CD4-positive, alpha-beta T cell (primary cell): ENCODE data around the gene CCDC3. TPM values are rescaled to one million over a fixed set of nuclear protein-coding genes. Genes with fewer than 3 reads are reported as not detected.

ENCODE experiments used
- ATAC-seq: fragments of 200-7000 bp; cut with Tn5 transposase; one replicate; pipeline ENCODE4 v1.10.0; 2022; ENCODE audit warnings: mild to moderate bottlenecking; ENCODE audit not compliant: poor library complexity
- CTCF ChIA-PET: fragments of 350-600 bp; sonication (Branson Sonifier 250); formaldehyde crosslinking; loops from one replicate; lab custom pipeline; 2021; ENCODE audit warnings: antibody characterized with exemption, inconsistent platforms; lab: Charles Lee
- POLR2A ChIA-PET: fragments of 350-600 bp; sonication (Branson Sonifier 250); formaldehyde crosslinking; loops from one replicate; lab custom pipeline; 2021; ENCODE audit warnings: antibody characterized with exemption, inconsistent platforms; lab: Charles Lee
- DNase-seq, 14 experiments: peaks; one replicate each; pipeline ENCODE4 v3.0.0-alpha.2; 2013 to 2020; ENCODE audit warnings: mixed read lengths in 2 of 14
- H3K27ac ChIP-seq, 2 donors: one replicate each; pipeline versions ENCODE4 v1.5.1 to v1.7.0; 2013; ENCODE audit warnings: low read length in 2 of 2, low read depth in 1 of 2, mild to moderate bottlenecking in 1 of 2
- H3K27me3 ChIP-seq, 2 experiments: 1 replicate in 1 of 2; 2 replicates in 1 of 2; pipeline versions ENCODE4 v1.6.1 to v1.7.0; 2013; ENCODE audit warnings: low read length in 2 of 2, control low read depth in 1 of 2, mild to moderate bottlenecking in 1 of 2, moderate library complexity in 1 of 2; ENCODE audit not compliant: insufficient read depth in 2 of 2, control insufficient read depth in 1 of 2
- H3K36me3 ChIP-seq: one replicate; pipeline ENCODE4 v1.6.1; 2013; ENCODE audit warnings: low read length, control low read depth; ENCODE audit not compliant: insufficient read depth
- H3K4me1 ChIP-seq: one replicate; pipeline ENCODE4 v1.6.1; 2013; ENCODE audit warnings: low read length, control low read depth; ENCODE audit not compliant: insufficient read depth
- H3K4me3 ChIP-seq: one replicate; pipeline ENCODE4 v1.5.1; 2013; ENCODE audit warnings: mild to moderate bottlenecking, low read length, moderate library complexity
- H3K9me3 ChIP-seq, 2 experiments: 1 replicate in 1 of 2; 2 replicates in 1 of 2; pipeline versions ENCODE4 v1.6.1 to v1.7.0; 2013; ENCODE audit warnings: low read length in 2 of 2, mild to moderate bottlenecking in 2 of 2, control low read depth in 1 of 2, moderate library complexity in 1 of 2; ENCODE audit not compliant: control insufficient read depth in 1 of 2, insufficient read depth in 1 of 2
- H3K27ac Mint-ChIP-seq: one replicate; pipeline ENCODE4 v1.8.0; 2020; ENCODE audit warnings: mixed read lengths
- H3K27me3 Mint-ChIP-seq: one replicate; pipeline ENCODE4 v1.8.0; 2021; ENCODE audit warnings: mixed read lengths
- H3K36me3 Mint-ChIP-seq: one replicate; pipeline ENCODE4 v1.8.0; 2021; ENCODE audit warnings: low read depth, mixed read lengths
- H3K4me1 Mint-ChIP-seq: one replicate; pipeline ENCODE4 v1.8.0; 2021; ENCODE audit warnings: low read depth, mixed read lengths
- H3K4me3 Mint-ChIP-seq: one replicate; pipeline ENCODE4 v1.8.0; 2020; ENCODE audit warnings: mild to moderate bottlenecking, mixed read lengths
- H3K9me3 Mint-ChIP-seq: one replicate; pipeline ENCODE4 v1.8.0; 2020; ENCODE audit warnings: mixed read lengths
- CTCF ChIP-seq: fragments of 200-600 bp; IDR thresholded peaks from one replicate; pipeline ENCODE4 v1.8.0; 2022; ENCODE audit warnings: antibody characterized with exemption, mild to moderate bottlenecking
- intact Hi-C, 2 experiments: fragments of 100-400 bp; cut with DNase I in 1 of 2; cut with micrococcal nuclease in 1 of 2; formaldehyde crosslinking; loops; one replicate each; pipeline versions ENCODE4 v1.15.1 to v1.9.0; 2023 to 2025; cut with DNase I, micrococcal nuclease
- total RNA-seq, 174 experiments: library from RNA in 2 of 174; stranded (reverse) in 2 of 174; gene quantifications; one replicate each; pipeline ENCODE4 v1.2.3 and lab custom pipeline; 2021 to 2026

Gene CCDC3
- total RNA-seq, 2 experiments from 2014 or later = 0.08 TPM; not detected in 1

GRCh38 chr10:12925845-12926244 lies 75.7 kb downstream of the CCDC3 start:
- H3K27me3 Mint-ChIP-seq = peaks cover 3% of the 10 kb centered on the region
- CTCF ChIA-PET = no interaction called here

GRCh38 chr10:12924911-12925310 lies 76.6 kb downstream of the CCDC3 start:
- intact Hi-C loops = no loop called here
- H3K36me3 Mint-ChIP-seq = no peaks in the 10 kb centered on the region
- peaks cover 3% of the 10 kb centered on the region for H3K27me3 Mint-ChIP-seq
- no peaks in the 10 kb centered on the region for H3K9me3 Mint-ChIP-seq
- Histone ChIP-seq H3K4me1 (no peaks in the 10 kb centered on the region), H3K36me3 (no peaks in the 10 kb centered on the region), H3K27ac (no peak overlapping the region), H3K27me3 (no peaks in the 10 kb centered on the region), H3K9me3 (peaks cover 0 to 3% of the 10 kb centered on the region in 2 experiments), H3K4me3 (no peak overlapping the region)
- no peak overlapping the region for H3K27ac Mint-ChIP-seq
- no peak overlapping the region for H3K4me3 Mint-ChIP-seq
- ATAC-seq (no peak), DNase-seq (no peak)
- no peaks in the 10 kb centered on the region for H3K4me1 Mint-ChIP-seq
- no peak for TF ChIP-seq CTCF
- POLR2A ChIA-PET = no interaction called here
- CTCF ChIA-PET = no interaction called here

More at GRCh38 chr10:12925845-12926244, 75.7 kb downstream of the CCDC3 start:
- H3K4me3 Mint-ChIP-seq = no peak overlapping the region
- ATAC-seq (no peak), DNase-seq (no peak)
- no peak overlapping the region for H3K4me3 ChIP-seq
- no peaks in the 10 kb centered on the region for H3K36me3 ChIP-seq
- no peaks in the 10 kb centered on the region for H3K4me1 Mint-ChIP-seq
- H3K36me3 Mint-ChIP-seq = no peaks in the 10 kb centered on the region
- no peaks in the 10 kb centered on the region for H3K27me3 ChIP-seq
- intact Hi-C loops = no loop called here
- no peaks in the 10 kb centered on the region for H3K4me1 ChIP-seq
- no peak overlapping the region for H3K27ac ChIP-seq
- TF ChIP-seq CTCF = no peak
- no peak overlapping the region for H3K27ac Mint-ChIP-seq
- POLR2A ChIA-PET = no interaction called here
- H3K9me3 ChIP-seq = peaks cover 0 to 3% of the 10 kb centered on the region in 2 experiments
- H3K9me3 Mint-ChIP-seq = no peaks in the 10 kb centered on the region

- Mint-ChIP-seq H3K27ac (no peak overlapping the region), H3K4me3 (no peak overlapping the region)
- CTCF ChIA-PET = no interaction called here
Measured at GRCh38 chr10:12922117-12922900, 79.2 kb downstream of the CCDC3 start.

More at GRCh38 chr10:12922117-12922900, 79.2 kb downstream of the CCDC3 start:
- no peak for TF ChIP-seq CTCF
- peaks cover 0 to 6% of the 10 kb centered on the region in 2 experiments for H3K9me3 ChIP-seq
- POLR2A ChIA-PET = no interaction called here
- H3K36me3 Mint-ChIP-seq = no peaks in the 10 kb centered on the region
- no peak overlapping the region for H3K27ac ChIP-seq
- no peak for ATAC-seq
- no peak for DNase-seq
- H3K4me1 Mint-ChIP-seq = no peaks in the 10 kb centered on the region
- no peaks in the 10 kb centered on the region for H3K4me1 ChIP-seq
- intact Hi-C loops = no loop called here
- no peaks in the 10 kb centered on the region for H3K9me3 Mint-ChIP-seq
- no peaks in the 10 kb centered on the region for H3K36me3 ChIP-seq
- no peak overlapping the region for H3K4me3 ChIP-seq
- no peaks in the 10 kb centered on the region for H3K27me3 ChIP-seq
- H3K27me3 Mint-ChIP-seq = no peaks in the 10 kb centered on the region
